Stimulated activated CD4-positive, alpha-beta T cell treated with anti-CD3 and anti-CD28 coated beads, Interleukin-12 subunit alpha, Interleukin-12 subunit beta, amount 100 ng/mL, for 48 hours (primary cell): ENCODE data around the gene POT1.

Source experiments
- DNase-seq, 3 donors: peaks; one replicate each; pipeline ENCODE4 v3.0.0-alpha.2; 2020; ENCODE audit warnings: low read depth in 2 of 3, low spot score in 1 of 3

POT1 gene

DNA sequence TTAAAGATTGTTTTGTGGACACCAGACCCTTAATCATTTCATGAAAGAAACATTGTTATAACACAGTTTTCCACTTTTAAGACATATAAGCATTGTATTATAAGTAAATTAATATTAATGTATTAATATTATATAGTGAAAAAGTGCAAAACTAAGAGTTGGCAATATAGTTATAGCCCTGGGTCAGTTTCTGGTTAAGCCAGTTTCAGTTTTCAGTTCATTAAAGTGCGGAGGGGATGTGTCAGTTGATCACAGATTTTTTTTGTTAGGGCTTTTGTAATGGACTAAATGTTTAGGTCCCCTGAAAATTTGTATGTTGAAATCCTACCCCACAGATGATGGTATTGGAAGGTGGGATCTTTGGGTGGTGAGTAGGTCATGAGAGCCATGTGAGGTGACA is 118.3 kb downstream of the POT1 start:
- no peak for DNase-seq

DNA sequence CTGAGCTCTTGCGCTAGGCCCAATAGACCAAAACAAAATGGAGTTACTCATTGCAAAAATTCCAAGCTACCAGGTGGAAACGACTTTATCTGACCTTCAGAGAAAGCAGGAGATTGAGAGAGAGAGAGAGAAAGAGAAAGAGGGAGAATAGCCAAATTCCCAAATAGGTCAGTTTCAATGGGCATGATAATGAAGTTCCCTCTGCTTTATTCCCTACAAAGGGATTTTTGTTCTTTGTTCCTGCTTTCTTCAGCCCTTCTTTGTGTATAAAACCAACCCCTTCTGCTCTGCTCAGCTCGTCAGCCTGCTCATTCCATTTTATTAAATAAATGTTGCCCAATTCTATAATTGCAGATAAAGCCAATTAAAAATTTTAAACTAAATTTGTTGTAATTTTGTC is 119.0 kb downstream of the POT1 start:
- DNase-seq, result no peak

DNA sequence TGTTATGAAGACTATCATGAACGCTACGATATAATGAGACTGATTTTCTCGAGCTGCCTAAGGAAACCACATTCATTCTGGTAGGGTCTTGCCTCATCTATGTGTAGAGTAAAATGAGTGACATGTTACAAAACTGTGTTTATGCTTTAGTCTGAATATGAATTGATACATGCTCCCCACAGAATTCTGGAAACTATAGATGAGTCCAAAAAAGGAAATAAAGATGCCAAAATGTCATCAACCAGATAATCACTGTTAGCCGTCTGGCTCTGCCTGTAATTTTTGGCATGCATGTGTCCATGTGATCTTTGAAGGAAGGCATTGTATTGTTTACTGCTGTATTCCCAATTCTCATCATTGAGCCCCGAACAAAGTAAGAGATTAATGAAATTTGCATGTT is 121.4 kb downstream of the POT1 start:
- no peak for DNase-seq

DNA sequence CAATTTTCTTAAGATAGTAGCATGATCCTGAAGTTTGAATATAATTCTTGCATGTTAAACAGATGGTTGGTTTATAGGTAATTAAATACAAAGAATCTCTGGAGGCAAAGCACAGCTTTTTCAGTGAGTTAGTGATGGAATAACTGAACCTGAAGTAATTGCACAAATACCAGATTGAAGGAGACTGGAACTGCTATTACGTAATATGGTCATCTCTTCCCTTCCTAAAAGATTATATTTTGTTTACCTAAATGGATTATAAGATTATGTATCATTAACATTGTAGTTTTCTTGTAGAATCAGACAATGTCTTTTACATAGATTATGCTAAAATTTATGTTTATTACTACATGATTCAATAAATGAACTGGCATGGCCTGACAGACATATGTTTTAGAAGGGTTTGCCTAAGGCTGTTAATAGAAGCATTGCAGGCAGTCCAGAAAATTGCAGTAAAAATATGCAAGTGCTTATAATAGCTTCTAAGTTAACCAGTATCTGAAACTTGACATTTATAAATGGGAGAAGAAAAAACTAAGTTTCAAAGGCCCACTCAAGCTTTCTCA is 128.2 kb downstream of the POT1 start:
- no peak for DNase-seq

DNA sequence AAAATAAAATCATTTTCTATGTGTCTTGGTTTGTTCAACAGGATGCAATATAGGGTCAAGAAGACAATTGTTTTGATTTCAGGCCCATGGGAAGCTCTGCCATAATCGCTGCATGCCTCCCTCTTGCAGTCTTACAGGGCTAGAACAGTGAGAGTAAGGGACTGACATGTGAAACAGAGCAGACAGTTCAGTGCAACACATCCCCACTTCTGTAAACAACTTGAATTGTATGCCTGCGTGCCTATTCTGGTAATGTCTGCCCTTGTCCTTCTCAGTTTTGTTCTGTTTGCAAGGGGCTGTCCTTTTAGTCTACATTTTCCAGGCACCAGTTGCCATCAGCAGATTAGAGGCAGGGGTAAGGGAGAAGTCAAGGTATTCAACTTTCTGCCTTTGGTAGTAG is 129.2 kb downstream of the POT1 start:
- DNase-seq, result no peak

DNA sequence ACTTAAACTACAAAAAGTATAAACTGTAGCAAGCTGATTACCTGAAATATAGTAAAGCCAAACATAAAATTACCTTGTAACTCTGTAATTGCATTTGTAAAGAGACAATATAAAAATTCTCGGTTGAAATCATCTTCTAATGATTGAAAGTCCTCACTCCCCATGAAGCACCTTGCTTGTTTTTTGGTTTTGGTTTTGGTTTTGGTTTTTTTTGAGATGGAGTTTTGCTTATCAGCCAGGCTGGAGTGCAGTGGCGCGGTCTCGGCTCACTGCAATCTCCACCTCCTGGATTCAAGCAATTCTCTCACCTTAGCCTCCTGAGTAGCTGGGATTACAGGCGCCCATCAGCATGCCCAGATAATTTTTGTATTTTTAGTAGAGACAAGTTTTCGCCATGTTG is 130.2 kb downstream of the POT1 start:
- no peak for DNase-seq

DNA sequence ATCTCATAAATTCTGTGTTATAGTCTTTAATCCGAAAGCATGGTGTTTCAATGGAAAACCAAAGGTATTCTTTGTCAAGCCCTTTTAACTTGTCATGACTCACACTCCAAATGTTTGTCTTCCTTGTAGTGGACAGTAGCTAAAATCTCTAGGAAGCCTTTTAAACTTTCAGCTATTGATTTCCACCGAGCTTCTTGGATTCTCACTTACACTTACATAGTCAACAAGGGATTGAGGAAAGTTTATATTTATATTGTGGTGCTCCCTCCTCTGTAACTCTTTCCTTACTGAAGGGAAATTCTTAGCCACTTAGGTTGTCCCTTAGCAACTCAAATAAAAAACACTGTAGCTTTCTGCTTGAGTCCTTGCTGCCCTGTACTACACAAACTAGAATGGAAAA is 132.9 kb downstream of the POT1 start:
- DNase-seq, result no peak

DNA sequence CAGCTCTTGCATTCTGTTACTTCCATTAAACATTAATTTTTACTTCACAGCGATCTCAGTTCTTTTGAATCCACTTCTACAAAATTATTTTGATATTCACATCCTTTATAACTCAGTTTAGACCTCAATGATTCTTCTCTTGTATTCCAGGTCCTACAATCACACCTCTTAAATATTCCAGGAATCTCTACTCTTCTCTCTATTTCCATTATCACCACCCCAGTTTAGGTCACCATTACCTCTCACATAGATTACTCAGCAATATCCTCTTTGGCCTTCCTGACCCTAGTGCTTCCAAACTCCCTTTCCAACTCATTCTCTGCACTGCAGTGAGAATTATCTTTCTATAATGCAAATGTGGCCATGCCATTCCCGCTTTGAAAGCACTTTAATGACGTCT is 136.9 kb downstream of the POT1 start:
- DNase-seq, result no peak

DNA sequence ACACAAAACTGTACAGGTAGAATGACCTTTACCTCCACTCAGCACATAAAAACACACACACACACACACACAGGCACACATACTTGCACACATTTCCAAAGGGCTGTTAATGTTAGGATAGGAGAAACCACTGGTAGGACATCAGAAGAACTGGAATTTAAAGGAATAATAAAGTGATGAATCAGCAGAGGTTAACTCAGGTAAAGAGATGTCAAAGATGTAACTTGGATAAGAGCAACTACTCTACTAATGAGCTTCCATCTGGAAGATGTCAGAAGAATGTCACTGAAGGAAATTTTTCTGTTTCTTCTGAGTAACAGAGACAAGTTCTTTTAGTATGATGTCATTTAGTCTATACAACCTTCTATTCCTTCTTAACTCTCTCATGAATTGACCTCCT is 137.6 kb downstream of the POT1 start:
- DNase-seq, result no peak

DNA sequence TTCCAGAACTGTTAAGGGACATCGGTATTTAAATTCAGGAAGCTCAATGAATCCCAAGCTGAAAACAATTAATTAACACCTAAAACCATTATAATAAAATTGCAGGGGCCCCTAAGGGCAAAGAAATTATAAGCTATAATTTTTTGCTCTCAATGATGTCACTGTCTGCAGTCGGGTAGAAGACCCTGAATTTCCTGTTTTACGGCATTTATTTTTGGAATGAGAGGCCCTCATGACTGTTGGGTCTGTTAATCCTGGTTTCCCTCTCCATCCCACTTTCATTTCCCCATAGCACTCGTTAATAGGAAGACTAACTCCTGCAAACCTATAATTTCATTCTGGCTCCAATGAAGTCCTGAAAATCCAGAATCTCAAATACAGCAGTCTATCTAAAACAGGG is 138.2 kb downstream of the POT1 start:
- DNase-seq, result no peak

DNA sequence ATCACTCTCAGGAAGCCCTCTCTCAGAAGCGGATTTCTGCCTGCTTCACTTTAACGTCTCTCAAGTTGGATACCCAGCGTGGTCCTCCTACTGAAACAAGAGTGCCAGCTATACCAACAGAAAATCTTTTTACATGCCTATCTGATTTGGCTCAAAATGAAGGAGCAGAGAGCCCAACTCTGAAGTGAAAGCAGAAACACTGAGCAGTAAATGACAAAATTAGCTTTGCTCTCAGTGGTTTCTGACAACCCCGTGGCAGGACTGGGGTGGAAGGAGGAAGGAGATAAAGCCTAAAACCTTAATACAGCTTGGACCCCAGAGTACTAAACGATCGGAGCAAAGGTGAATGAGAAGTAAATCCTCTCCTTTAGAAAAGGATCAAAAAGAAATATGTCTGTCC is 139.0 kb downstream of the POT1 start:
- DNase-seq, result no peak

DNA sequence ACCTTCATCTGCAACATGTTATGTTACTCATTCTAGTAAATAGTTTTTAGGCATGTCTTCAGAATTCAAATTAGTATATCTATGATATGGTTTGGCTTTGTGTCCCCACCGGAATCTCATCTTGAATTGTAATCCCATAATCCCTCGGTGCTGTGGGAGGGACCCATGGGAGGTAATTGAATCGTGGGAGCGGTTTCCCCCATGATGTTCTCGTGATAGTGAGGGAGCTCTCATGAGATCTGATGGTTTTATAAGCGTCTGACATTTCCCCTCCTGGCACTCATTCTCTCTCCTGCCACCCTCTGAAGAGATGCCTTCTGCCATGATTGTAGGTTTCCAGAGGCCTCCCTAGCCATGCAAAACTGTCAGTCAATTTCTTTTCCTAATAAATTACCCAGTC is 143.6 kb downstream of the POT1 start:
- DNase-seq, result no peak

DNA sequence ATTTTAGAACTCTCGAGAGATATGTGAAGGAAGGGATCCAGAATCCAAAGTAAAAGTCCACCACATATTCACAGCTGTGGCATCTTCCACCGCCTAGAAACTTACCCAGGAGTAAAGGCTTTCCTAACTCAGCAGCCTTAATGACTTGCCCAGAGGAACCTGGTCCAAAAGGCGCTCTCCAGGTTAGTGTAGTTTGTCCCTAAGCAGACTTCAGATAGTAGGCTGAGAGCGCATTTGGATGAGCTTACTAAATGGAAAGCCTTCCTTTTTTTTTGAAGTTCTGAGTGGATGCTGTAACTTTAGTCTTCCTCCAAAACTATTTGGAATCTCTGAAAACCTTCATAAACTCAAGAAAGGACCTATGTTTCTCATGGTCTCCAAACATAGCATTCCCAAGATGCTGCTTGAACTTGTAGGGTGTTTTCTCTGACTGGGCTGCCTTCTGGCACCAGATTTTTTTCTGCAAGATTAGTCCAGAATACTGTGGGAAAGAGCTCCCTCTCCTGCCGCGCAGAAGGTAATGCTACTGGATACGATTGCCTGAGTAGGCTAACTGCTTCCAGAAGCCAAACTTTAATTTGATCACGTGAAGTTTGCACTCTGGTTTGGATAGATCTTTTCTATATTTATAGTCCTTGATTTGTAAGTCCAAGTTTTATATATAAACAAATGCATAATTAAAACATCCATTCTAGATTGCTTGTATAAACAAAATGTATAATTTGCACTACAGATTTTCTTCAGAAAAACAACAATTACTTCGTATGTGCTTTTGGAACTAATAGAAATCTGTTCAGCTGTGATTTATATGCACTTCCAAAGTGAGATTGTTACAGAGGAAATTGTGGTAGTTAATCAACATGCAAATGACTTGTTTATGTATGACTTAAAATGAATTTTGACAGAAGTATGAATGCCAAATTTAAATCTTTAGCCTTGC is 144.5 kb downstream of the POT1 start:
- no peak for DNase-seq

DNA sequence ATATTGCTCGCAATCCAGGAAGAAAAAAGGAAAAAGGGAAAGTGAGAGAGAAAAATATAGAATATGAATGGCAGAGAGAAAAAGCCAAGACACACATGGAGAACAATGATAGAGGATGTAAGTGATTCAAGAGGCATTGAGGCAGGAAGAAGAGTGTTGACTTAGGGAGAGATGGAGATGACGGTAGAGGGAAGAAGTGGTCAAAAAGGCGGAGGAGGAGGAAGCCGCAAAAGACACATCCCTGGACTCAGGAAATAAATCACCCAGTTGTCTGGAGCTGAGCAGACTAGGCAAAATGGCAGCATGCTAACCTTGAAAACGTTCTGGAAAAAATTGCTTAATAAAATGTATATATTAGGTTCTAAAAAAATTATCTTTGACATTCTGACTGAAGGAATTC is 146.4 kb downstream of the POT1 start:
- DNase-seq, result no peak

DNA sequence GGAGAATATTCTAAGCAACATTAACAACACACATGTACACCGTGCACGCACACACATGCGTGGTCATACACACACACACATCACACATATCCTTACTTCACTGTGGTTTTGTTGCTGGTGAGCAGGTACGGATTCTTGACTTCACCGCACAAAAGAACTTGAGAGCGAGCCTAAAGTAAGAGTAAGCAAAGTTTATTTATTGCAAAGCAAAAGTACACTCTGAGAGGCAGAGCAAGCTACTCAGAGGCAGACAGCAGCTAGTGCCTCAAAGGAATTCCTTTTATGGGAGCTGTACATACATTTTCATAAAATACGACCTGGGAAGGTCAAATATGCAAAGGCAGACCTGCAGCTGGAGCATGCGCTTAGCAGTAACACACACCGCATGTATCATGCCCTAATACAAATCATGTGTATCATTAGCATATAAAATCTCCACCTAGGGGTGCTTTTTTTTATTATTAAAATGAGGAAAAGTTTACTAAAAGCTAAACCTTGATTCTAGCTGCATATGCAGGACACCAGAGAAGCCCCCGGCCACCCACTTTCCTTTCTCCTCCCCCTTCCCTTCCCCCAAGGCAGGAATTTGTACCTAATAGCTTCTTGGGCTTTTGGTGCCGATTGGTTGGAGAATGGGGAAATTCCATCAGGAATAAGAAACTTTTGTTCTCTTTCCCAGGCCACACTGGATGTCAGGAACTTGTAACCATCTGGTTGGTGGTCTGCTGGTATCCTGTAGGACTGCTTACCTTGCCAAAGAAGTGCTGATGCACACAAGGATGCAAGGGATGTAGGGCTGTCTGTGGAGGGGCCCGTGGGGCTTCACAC is 147.5 kb downstream of the POT1 start:
- no peak for DNase-seq

DNA sequence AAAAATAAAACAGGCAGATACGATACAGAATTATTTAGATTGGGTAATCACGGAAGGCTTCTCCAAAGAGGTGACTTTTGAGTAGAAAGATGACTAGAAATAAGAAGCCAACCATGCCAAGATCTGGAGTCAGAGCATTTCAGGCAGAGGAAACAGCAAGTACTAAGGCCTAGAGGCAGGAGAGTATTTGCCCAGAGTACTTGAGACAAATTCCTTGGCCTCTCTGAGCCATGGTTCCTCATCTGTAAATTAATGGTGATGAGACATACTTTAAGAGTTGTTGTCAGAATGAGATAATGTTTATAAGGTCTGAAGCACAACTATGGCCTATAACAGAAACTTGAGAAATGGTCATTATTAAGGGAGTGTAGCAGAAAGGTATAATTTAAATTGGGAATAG is 148.2 kb downstream of the POT1 start:
- DNase-seq, result no peak

DNA sequence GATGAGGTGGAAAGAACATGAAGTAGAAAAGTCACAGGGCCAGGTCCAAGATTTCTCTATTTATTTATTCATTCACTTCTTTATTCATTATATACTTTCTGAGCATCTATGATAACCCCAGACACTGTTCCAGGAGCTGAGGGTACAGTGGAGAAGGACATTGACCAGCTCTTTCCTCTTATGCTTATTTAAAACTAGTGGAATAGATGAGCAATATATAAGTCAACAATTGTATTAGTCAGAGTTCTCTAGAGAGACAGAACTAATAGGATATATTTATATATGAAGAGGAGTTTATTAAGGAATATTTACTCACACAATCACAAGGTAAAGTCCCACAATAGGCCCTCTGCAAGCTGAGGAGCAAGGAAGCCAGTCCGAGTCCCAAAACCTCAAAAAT is 149.0 kb downstream of the POT1 start:
- DNase-seq, result no peak

DNA sequence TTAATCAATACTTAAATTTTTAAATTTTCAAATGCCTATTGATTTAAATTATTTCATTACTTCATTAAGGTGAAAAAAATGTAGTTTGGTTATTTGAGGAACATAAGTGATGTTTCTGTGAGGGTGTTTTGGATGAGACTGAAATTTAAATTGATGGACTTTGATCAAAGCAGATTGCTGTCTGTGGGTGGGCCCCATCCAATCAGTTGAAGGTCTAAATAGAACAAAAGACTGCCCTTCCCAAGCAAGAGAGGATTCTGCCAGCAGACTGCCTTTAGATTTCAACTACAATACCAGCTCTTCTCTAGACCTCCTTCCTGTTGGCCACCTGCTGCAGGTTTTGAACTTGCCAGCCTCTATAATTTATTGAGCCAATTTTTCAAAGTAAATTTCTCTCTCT is 149.6 kb downstream of the POT1 start:
- DNase-seq, result no peak

DNA sequence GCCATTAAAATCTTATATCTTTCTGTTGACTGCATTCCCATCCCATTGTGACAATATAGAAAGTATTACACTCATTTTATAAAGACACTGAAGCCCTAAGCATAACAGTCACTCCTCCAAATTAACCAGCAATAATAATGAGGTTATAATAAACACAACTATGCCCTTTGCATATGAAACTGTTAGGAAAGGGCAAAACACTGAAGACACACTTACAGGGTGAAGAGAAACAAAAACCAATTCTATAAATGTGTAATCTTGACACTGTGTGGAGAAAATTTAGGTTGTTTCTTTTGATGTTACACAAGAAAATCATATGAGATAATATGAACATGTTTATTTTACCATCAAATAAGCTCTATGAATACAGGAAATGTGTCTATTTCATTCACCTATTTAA is 150.0 kb downstream of the POT1 start:
- no peak for DNase-seq

DNA sequence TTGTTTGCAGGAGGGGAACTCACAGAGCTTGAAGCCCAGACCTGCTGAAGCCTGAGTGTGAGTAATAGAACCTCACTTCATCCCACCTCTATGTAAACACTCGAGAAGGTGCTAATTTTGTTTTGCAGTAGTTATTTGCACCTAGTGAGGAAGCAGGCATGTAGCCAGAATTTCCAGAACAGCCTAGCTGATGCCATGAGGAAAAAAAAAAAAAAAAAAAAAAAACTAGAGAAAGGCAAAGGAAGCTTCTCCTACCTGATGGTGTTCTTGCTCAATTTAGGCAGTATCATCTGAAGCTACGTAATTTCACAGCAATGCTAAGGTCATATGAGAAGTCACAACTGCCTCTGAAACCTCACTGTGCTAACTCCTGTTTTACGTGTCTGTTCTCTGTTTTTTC is 150.4 kb downstream of the POT1 start:
- DNase-seq, result no peak

DNA sequence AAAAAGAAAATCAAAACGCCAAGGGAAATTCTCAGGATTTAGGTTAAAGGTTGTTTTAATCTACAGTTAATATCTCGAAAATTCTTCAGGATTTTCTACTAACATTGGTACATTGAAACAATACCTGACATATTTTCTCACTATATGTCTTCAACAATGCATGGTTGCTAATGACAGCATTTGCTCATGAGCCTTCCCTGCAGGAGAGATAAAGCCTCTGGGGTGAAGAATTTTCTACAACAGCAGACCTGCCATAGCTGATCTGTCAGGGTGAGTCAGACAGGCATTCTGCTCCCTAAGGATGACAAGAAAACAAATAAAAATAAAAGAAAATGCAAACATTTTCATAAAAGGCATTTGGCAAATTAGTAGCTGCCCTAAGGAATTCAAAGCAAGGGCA is 152.4 kb downstream of the POT1 start:
- no peak for DNase-seq

DNA sequence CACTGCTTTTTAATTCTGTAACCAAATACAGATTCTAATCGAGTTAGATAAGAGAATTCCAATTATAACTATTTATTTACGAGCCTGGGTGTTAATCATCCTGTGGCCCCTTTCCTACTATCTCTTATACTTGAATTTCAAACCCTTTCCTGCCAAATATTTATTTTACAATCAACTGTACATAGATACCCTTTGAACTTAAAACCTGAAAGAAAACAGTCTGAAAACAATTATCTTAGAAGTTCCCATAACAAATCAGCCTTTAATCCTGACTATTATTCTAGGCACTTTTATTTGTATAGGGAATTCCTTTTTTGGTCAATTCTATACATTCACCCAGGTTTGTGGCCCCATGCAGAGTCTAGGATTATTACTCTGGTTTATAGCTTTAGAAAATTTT is 153.5 kb downstream of the POT1 start:
- DNase-seq, result no peak
